CD4-positive, CD25-positive, alpha-beta regulatory T cell (primary cell): ENCODE data around the gene C2. TPM values are rescaled to one million over a fixed set of nuclear protein-coding genes. Genes with fewer than 3 reads are reported as not detected.
"Not testable (repeated sequence)": the region's sequence is repeated elsewhere in the genome, so short reads cannot be mapped to it uniquely, and the experiment has no call there.

ENCODE experiments used
- ATAC-seq, 2 donors: fragments of 150-1000 bp; cut with Tn5 transposase; one replicate each; pipeline ENCODE4 v1.10.0; 2021; ENCODE audit warnings: low read depth in 2 of 2, moderate number of reproducible peaks in 2 of 2, moderate library complexity in 1 of 2
- DNase-seq, 3 donors: peaks; one replicate each; pipeline versions ENCODE4 v3.0.0 to v3.0.0-alpha.2; 2012 to 2022; ENCODE audit warnings: mixed read lengths in 1 of 3
- H3K27ac ChIP-seq: one replicate; pipeline ENCODE4 v1.7.0; 2013; ENCODE audit warnings: mild to moderate bottlenecking, low read length; ENCODE audit not compliant: insufficient read depth, poor library complexity, severe bottlenecking
- H3K27me3 ChIP-seq: one replicate; pipeline ENCODE4 v1.7.0; 2013; ENCODE audit warnings: low read length; ENCODE audit not compliant: control insufficient read depth, insufficient read depth
- H3K36me3 ChIP-seq: one replicate; pipeline ENCODE4 v1.7.0; 2013; ENCODE audit warnings: mild to moderate bottlenecking, low read length, moderate library complexity; ENCODE audit not compliant: control insufficient read depth, insufficient read depth
- H3K4me1 ChIP-seq: 2 replicates; pipeline ENCODE4 v1.7.0; 2013; ENCODE audit warnings: mild to moderate bottlenecking, low read length; ENCODE audit not compliant: insufficient read depth, control insufficient read depth, poor library complexity, severe bottlenecking
- H3K4me3 ChIP-seq: one replicate; pipeline ENCODE4 v1.7.0; 2013; ENCODE audit warnings: low read depth, mild to moderate bottlenecking, low read length, moderate library complexity
- H3K9me3 ChIP-seq, 2 experiments: 1 replicate in 1 of 2; 2 replicates in 1 of 2; pipeline ENCODE4 v1.7.0; 2013; ENCODE audit warnings: low read length in 2 of 2, mild to moderate bottlenecking in 1 of 2, moderate library complexity in 1 of 2; ENCODE audit not compliant: control insufficient read depth in 2 of 2
- H3K27ac Mint-ChIP-seq, 3 donors: one replicate each; pipeline ENCODE4 v1.8.0; 2020 to 2022; ENCODE audit warnings: mild to moderate bottlenecking in 3 of 3, mixed read lengths in 3 of 3, moderate library complexity in 2 of 3
- H3K27me3 Mint-ChIP-seq: one replicate; pipeline ENCODE4 v1.8.0; 2022; ENCODE audit warnings: mild to moderate bottlenecking, mixed read lengths
- H3K36me3 Mint-ChIP-seq: one replicate; pipeline ENCODE4 v1.8.0; 2020; ENCODE audit warnings: mixed read lengths
- H3K4me1 Mint-ChIP-seq, 4 donors: one replicate each; pipeline ENCODE4 v1.8.0; 2020 to 2022; ENCODE audit warnings: mixed read lengths in 4 of 4, mild to moderate bottlenecking in 1 of 4
- H3K4me3 Mint-ChIP-seq, 4 donors: one replicate each; pipeline ENCODE4 v1.8.0; 2020 to 2022; ENCODE audit warnings: mild to moderate bottlenecking in 4 of 4, mixed read lengths in 4 of 4, moderate library complexity in 3 of 4
- H3K9me3 Mint-ChIP-seq, 7 donors: one replicate each; pipeline ENCODE4 v1.8.0; 2020 to 2022; ENCODE audit warnings: mixed read lengths in 7 of 7, mild to moderate bottlenecking in 3 of 7, moderate library complexity in 2 of 7
- polyA plus RNA-seq, 4 donors: library from polyadenylated mRNA; unstranded; fragments of 300-500 nt; fragmentation: Illumina TruSeq; gene quantifications; one replicate each; pipeline ENCODE4 v1.2.3, GENCODE V29; 2021
- total RNA-seq: library from RNA; stranded (reverse); gene quantifications from one replicate; pipeline ENCODE4 v1.2.3, GENCODE V29; 2022

Gene C2
- total and polyA plus RNA-seq, 5 donors from 2014 or later = 0.47 to 1.3 TPM; not detected in 3

DNA sequence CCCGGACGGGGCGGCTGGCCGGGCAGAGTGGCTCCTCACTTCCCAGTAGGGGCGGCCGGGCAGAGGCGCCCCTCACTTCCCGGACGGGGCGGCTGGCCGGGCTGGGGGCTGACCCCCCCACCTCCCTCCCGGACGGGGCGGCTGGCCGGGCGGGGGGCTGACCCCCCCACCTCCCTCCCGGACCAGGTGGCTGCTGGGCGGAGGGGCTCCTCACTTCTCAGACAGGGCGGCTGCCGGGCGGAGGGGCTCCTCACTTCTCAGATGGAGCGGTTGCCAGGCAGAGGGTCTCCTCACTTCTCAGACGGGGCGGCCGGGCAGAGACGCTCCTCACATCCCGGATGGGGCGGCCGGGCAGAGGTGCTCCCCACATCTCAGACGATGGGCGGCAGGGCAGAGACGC, 4.6 kb downstream of the C2 start:
- H3K4me1 ChIP-seq, H3K36me3 ChIP-seq, H3K27me3 Mint-ChIP-seq, ATAC-seq, H3K27me3 ChIP-seq, H3K9me3 ChIP-seq, H3K4me3 ChIP-seq, DNase-seq, H3K4me3 Mint-ChIP-seq, H3K36me3 Mint-ChIP-seq, H3K9me3 Mint-ChIP-seq, H3K27ac Mint-ChIP-seq, H3K4me1 Mint-ChIP-seq, H3K27ac ChIP-seq: not testable (repeated sequence)

DNA sequence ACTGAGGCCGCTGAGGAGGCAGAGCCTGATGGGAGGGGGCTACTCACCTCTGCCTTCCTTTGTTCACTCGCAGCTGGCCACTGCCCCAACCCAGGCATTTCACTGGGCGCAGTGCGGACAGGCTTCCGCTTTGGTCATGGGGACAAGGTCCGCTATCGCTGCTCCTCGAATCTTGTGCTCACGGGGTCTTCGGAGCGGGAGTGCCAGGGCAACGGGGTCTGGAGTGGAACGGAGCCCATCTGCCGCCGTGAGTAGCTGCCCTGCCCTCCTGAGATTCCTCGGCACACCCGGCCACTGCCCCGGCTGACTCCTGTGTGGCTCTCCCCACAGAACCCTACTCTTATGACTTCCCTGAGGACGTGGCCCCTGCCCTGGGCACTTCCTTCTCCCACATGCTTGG, 6.0 kb downstream of the C2 start:
- Histone ChIP-seq H3K27me3 (no peaks in the 10 kb centered on the region), H3K4me1 (no peaks in the 10 kb centered on the region), H3K4me3 (no peak overlapping the region), H3K27ac (no peak overlapping the region), H3K9me3 (no peaks in the 10 kb centered on the region), H3K36me3 (no peaks in the 10 kb centered on the region)
- no peak for ATAC-seq
- Mint-ChIP-seq H3K9me3 (no peaks in the 10 kb centered on the region), H3K36me3 (no peaks in the 10 kb centered on the region), H3K27ac (no peak overlapping the region), H3K4me1 (peaks cover 0 to 2% (median 0%) of the 10 kb centered on the region in 4 donors), H3K4me3 (no peak overlapping the region), H3K27me3 (peaks cover 8% of the 10 kb centered on the region)
- no peak for DNase-seq

DNA sequence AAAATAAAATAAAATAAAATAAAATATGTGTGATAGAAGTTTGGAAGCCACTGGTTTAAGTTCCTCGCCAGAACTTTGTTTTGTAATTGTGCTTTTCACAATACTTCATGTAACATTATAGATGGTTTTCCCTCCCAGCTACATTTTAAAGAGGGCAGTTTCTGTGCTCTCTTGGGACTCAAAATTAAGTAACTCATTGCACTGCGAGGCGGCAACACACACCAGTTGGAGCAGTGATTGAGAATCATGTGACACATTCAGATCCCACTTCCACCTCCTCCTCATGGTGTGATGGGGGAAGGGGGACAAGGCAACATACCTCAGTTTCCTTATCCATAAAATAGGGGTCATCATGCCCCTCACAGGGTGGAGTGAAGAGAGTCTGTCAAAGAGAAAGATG, 7.5 kb downstream of the C2 start:
- Mint-ChIP-seq H3K36me3 (no peaks in the 10 kb centered on the region), H3K4me3 (no peak overlapping the region), H3K4me1 (peaks cover 0 to 2% (median 0%) of the 10 kb centered on the region in 4 donors), H3K27ac (no peak overlapping the region), H3K9me3 (no peaks in the 10 kb centered on the region), H3K27me3 (peaks cover 12% of the 10 kb centered on the region)
- Histone ChIP-seq H3K9me3 (no peaks in the 10 kb centered on the region), H3K36me3 (no peaks in the 10 kb centered on the region), H3K4me3 (no peak overlapping the region), H3K27me3 (no peaks in the 10 kb centered on the region), H3K27ac (no peak overlapping the region), H3K4me1 (no peaks in the 10 kb centered on the region)
- ATAC-seq = no peak
- DNase-seq = no peak

DNA sequence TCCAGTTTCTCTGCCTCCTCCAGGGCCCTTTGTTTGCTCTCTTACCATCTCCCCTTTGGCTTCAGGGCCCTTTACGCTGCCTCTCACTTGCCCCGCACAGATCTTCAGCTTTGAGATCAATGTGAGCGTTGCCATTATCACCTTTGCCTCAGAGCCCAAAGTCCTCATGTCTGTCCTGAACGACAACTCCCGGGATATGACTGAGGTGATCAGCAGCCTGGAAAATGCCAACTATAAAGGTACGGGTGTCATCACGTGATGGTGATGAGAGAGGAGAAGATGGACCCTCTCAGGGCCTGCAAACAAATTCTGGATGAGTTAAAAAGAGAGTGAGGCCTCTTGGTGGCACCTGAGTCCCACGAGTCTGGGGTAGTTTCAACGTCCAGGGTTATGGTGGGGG, 8.3 kb downstream of the C2 start:
- Histone ChIP-seq H3K27me3 (no peaks in the 10 kb centered on the region), H3K27ac (no peak overlapping the region), H3K9me3 (no peaks in the 10 kb centered on the region), H3K4me3 (no peak overlapping the region), H3K4me1 (no peaks in the 10 kb centered on the region), H3K36me3 (no peaks in the 10 kb centered on the region)
- Mint-ChIP-seq H3K4me3 (no peak overlapping the region), H3K36me3 (no peaks in the 10 kb centered on the region), H3K4me1 (peaks cover 0 to 2% (median 0%) of the 10 kb centered on the region in 4 donors), H3K27me3 (peaks cover 16% of the 10 kb centered on the region), H3K9me3 (no peaks in the 10 kb centered on the region), H3K27ac (peak overlapping the region in 1 of 3 donors; percentile 36)
- ATAC-seq (no peak), DNase-seq (no peak)

DNA sequence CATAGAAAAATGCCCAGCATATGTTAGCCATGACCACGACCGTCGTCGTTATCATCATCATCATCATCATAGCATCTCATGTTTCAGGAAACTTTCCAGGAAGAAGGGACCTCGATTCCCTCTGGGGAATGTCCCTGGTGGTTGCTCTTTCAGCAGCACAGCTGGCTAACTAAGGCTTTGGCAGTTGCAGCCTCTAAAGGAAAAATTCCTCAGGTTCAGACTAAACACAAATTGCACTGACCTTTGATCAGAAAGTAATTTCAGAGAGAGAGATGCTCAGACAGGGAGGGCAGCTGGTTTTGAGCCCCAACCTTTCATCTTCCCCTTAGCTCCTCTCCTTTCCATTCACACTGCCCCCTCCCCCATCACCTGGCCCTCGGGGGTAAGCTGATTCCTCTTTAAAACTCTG, 12.7 kb downstream of the C2 start:
- no peak for ATAC-seq
- Histone ChIP-seq H3K27ac (no peak overlapping the region), H3K9me3 (no peaks in the 10 kb centered on the region), H3K4me1 (no peaks in the 10 kb centered on the region), H3K36me3 (no peaks in the 10 kb centered on the region), H3K27me3 (no peaks in the 10 kb centered on the region), H3K4me3 (no peak overlapping the region)
- Mint-ChIP-seq H3K27ac (peak overlapping the region in 1 of 3 donors; percentile 1), H3K4me1 (no peaks in the 10 kb centered on the region), H3K9me3 (peaks cover 0 to 2% (median 0%) of the 10 kb centered on the region in 7 donors), H3K4me3 (no peak overlapping the region), H3K27me3 (peaks cover 25% of the 10 kb centered on the region), H3K36me3 (no peaks in the 10 kb centered on the region)
- DNase-seq = no peak

DNA sequence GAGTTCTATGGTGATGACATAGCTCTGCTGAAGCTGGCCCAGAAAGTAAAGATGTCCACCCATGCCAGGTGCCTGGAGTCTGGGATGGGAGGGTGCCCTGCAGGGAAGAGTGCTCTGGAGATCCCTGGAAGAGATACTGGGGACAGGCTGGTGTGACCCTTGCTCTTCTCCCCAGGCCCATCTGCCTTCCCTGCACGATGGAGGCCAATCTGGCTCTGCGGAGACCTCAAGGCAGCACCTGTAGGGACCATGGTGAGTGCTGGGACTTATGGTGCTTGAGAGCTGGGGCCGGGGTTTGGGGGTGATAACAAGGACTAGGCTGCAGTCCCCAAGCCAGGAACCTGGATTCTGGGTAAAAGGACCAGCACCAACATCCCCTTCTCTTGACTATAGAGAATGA, 16.2 kb downstream of the C2 start:
- H3K4me1 ChIP-seq = no peaks in the 10 kb centered on the region
- no peak overlapping the region for H3K4me3 ChIP-seq
- no peaks in the 10 kb centered on the region for H3K36me3 Mint-ChIP-seq
- peaks cover 0 to 4% (median 0%) of the 10 kb centered on the region in 7 donors for H3K9me3 Mint-ChIP-seq
- H3K27me3 ChIP-seq = no peaks in the 10 kb centered on the region
- H3K4me3 Mint-ChIP-seq = no peak overlapping the region
- H3K27me3 Mint-ChIP-seq = peaks cover 29% of the 10 kb centered on the region
- H3K27ac ChIP-seq = no peak overlapping the region
- no peaks in the 10 kb centered on the region for H3K4me1 Mint-ChIP-seq
- DNase-seq (no peak), ATAC-seq (no peak)
- no peaks in the 10 kb centered on the region for H3K9me3 ChIP-seq
- no peak overlapping the region for H3K27ac Mint-ChIP-seq
- H3K36me3 ChIP-seq = no peaks in the 10 kb centered on the region

DNA sequence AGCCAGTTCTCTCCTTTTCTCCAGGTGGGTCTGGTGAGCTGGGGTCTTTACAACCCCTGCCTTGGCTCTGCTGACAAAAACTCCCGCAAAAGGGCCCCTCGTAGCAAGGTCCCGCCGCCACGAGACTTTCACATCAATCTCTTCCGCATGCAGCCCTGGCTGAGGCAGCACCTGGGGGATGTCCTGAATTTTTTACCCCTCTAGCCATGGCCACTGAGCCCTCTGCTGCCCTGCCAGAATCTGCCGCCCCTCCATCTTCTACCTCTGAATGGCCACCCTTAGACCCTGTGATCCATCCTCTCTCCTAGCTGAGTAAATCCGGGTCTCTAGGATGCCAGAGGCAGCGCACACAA, 17.6 kb downstream of the C2 start:
- Mint-ChIP-seq H3K9me3 (peaks cover 0 to 4% (median 0%) of the 10 kb centered on the region in 7 donors), H3K27ac (no peak overlapping the region), H3K4me3 (no peak overlapping the region), H3K27me3 (peaks cover 25% of the 10 kb centered on the region), H3K4me1 (no peaks in the 10 kb centered on the region), H3K36me3 (no peaks in the 10 kb centered on the region)
- no peak overlapping the region for H3K27ac ChIP-seq
- no peaks in the 10 kb centered on the region for H3K27me3 ChIP-seq
- no peaks in the 10 kb centered on the region for H3K4me1 ChIP-seq
- H3K4me3 ChIP-seq = no peak overlapping the region
- no peak for DNase-seq
- H3K9me3 ChIP-seq = no peaks in the 10 kb centered on the region
- no peak for ATAC-seq
- no peaks in the 10 kb centered on the region for H3K36me3 ChIP-seq

DNA sequence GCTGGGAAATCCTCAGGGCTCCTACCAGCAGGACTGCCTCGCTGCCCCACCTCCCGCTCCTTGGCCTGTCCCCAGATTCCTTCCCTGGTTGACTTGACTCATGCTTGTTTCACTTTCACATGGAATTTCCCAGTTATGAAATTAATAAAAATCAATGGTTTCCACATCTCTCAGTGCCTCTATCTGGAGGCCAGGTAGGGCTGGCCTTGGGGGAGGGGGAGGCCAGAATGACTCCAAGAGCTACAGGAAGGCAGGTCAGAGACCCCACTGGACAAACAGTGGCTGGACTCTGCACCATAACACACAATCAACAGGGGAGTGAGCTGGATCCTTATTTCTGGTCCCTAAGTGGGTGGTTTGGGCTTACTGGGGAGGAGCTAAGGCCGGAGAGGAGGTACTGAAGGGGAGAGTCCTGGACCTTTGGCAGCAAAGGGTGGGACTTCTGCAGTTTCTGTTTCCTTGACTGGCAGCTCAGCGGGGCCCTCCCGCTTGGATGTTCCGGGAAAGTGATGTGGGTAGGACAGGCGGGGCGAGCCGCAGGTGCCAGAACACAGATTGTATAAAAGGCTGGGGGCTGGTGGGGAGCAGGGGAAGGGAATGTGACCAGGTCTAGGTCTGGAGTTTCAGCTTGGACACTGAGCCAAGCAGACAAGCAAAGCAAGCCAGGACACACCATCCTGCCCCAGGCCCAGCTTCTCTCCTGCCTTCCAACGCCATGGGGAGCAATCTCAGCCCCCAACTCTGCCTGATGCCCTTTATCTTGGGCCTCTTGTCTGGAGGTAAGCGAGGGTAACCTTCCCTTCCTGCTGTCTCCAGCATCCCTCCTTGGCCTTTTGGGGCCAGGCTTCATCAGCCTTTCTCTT, 18.2 kb downstream of the C2 start, which contains the start of gene CFB:
Gene CFB, plus strand, starts transcription at position 589 of the 863 bp plus-strand sequence. Its CDS starts 127 bp downstream, at position 716.
- Histone ChIP-seq H3K36me3 (no peaks in the 10 kb centered on the region), H3K4me1 (no peaks in the 10 kb centered on the region), H3K4me3 (no peak within 1 kb of the TSS), H3K9me3 (no peaks in the 10 kb centered on the region), H3K27me3 (no peaks in the 10 kb centered on the region), H3K27ac (no peak within 1 kb of the TSS)
- ATAC-seq = no peak
- peak within 1 kb of the TSS in 1 of 4 donors; percentile 61 for H3K4me3 Mint-ChIP-seq
- H3K27ac Mint-ChIP-seq = no peak within 1 kb of the TSS
- peaks cover 21% of the 10 kb centered on the region for H3K27me3 Mint-ChIP-seq
- peaks cover 1% of the 10 kb centered on the region for H3K36me3 Mint-ChIP-seq
- no peak for DNase-seq
- H3K9me3 Mint-ChIP-seq = peaks cover 0 to 4% (median 0%) of the 10 kb centered on the region in 7 donors
- H3K4me1 Mint-ChIP-seq = no peaks in the 10 kb centered on the region
